GM04503 (cell line): Measurements from ENCODE around the gene LYG1.
"Not testable (repeated sequence)": the region's sequence is repeated elsewhere in the genome, so short reads cannot be mapped to it uniquely, and the experiment has no call there.

ENCODE experiments used
- DNase-seq: peaks from one replicate; pipeline ENCODE4 v3.0.0-alpha.2; 2012; ENCODE audit warnings: low read depth

The LYG1 gene

GRCh38 chr2:99301097-99301496 lies at the start of gene LYG1:
TSS of gene LYG1 (minus strand) at chr2:99301197. CDS start at chr2:99295670, 5,527 bp downstream.
- DNase-seq: not testable (repeated sequence)

GRCh38 chr2:99350194-99350593 lies 49.2 kb upstream of the LYG1 start:
- no peak for DNase-seq

DNA sequence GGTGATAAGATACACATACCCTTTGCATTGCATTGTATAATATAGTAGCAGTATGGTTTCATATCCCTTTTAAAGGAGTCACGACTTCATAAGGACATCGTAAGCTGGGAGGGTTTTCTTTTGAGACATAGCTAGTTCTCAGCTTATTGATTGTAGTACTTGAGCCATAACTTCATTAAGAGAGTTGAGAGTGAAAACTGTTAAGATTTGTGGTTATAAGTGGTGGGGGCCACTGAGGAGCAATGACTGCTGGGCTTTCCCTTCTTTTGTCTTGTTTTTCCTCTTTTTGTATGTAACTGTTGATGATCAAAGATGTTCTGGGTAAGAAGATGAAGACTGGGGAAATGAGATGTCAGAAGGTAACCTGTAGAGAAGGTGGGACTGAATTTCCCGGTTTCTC lies 47.2 kb upstream of the LYG1 start:
- DNase-seq: no peak

- DNase-seq: no peak
Observed at GRCh38 chr2:99346218-99346617, 45.2 kb upstream of the LYG1 start.

GRCh38 chr2:99345446-99345845 lies 44.4 kb upstream of the LYG1 start:
- not testable (repeated sequence) for DNase-seq

DNA sequence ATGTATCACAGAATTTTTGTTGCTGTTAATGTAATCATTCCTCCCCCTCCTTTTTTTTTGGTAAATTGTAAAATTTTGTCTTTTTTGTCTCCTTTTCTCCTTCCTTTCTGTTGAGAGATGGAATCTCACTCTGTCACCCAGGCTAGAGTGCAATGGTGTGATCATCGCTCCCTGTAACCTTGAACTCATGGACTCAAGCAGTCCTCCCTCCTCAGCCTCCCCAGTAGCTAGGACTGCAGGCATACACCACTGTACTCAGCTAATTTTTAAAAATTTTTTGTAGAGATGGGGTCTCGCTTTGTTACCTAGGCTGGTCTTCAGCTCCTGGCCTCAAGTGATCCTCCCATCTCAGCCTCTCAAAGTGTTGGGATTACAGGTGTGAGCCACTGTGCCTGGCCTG lies 41.5 kb upstream of the LYG1 start:
- DNase-seq: no peak

DNA sequence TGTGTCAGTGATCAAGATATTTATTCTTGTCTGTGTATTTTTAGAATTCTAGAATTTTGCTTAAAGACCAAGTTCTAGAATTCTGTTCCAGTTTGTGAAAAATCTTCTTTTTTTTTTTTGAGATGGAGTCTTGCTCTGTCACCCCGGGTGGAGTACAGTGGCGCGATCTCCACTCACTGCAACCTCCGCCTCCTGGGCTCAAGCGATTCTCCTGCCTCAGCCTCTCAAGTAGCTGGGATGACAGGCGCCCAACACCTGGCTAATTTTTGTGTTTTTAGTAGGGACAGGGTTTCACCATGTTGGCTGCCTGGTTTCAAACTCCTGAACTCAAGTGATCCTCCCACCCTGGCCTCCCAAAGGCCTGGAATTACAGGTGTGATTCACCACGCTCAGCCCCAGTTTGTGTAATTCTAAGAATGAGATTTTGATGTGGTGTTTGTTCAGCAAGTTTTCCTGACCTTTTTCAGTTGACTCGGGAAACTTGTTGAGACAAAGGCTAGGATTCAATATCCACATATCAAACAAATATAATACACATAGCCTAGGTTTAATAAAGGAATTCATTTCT lies 39.8 kb upstream of the LYG1 start:
- DNase-seq: no peak

GRCh38 chr2:99338029-99338585 lies 37.1 kb upstream of the LYG1 start:
- no peak for DNase-seq

GRCh38 chr2:99337113-99338028 lies 36.4 kb upstream of the LYG1 start, which contains the start of gene EIF5B:
TSS of gene EIF5B (plus strand) at chr2:99337389. CDS start at chr2:99337555, 166 bp downstream.
- peak; percentile 75 for DNase-seq

DNA sequence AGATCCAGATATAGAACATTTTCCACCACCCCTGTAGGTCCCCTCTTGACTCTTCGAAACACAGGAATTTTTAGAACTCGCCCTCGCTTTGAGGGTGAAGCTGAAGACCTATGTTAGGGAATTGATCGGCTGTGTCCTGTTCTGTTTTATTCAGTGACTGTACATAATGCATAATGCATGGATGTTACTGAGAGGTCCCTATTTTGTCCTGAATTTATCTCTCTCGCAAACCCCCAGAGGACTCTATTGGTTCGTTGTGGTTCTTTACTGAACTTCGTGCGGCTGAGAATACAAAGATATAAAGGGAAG lies 35.8 kb upstream of the LYG1 start:
- no peak for DNase-seq

- DNase-seq: peak; percentile 96
Observed at GRCh38 chr2:99335911-99336803, 35.2 kb upstream of the LYG1 start, which contains the start of gene TXNDC9. TSS of gene TXNDC9 (minus strand) at chr2:99336333. CDS start at chr2:99333210, 3,123 bp downstream.

GRCh38 chr2:99325384-99325783 lies 24.4 kb upstream of the LYG1 start:
- no peak for DNase-seq

DNA sequence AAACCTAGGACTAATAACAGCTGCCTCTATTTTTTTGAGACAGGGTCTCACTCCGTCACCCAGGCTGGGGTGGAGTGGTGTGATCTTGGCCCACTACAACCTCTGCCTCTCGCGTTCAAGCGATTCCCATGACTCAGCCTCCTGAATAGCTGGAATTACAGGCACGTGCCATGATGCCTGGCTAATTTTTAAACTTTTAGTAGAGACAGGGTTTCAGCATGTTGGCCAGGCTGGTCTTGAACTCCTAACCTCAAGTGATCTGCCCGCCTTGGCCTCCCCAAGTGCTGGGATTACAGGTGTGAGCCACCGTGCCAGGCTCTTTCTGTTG lies 16.8 kb upstream of the LYG1 start:
- not testable (repeated sequence) for DNase-seq

DNA sequence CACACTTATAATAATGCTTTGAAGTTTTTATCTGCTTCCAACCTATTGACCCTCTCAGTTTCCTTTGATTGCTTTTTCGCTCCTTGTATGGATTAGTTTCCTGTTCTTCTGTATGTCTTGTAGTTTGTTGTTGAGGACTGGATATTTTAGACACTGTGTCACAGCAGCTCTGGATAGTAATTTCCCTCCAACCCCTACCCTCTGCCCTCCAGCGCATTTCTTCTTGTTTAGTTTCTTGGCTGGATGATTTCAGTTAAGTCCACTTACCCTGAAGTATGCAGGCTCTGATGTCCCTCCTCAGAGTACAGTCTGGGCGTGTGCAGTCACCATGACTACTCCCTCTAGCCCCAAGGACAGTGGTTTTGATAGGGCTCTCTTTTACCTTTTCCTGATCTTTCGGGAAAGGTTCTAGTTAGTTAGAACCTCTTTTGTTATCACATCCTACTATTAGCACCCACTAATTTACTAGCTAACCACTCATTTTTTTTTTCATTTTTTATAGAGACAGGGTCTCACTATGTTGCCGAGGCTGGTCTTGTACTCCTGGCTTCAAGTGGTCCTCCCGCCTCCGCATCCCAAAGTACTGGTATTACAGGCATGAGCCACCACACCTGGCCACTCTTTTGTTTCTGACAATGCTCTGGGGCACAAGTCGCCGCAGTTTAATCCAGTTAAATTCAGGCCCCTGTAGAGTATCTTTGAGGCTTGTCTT lies 16.3 kb upstream of the LYG1 start:
- DNase-seq: no peak

DNA sequence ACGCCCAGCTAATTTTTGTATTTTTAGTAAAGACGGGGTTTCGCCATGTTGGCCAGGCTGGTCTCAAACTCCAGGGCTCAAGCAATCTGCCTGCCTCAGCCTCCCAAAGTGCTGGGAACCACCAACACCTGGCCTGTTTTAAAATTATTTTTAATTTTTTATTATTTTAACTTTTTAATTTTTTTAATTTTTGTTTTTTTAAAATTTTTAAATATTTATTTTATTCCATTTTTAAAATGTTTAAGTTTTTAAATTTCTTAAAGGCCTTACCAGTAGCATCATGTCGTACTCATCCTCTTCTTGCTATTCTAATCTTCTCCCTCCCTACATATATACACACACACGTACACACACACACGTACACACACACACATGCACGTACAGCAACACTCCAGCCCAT lies 1.4 kb downstream of the LYG1 start:
- no peak for DNase-seq

DNA sequence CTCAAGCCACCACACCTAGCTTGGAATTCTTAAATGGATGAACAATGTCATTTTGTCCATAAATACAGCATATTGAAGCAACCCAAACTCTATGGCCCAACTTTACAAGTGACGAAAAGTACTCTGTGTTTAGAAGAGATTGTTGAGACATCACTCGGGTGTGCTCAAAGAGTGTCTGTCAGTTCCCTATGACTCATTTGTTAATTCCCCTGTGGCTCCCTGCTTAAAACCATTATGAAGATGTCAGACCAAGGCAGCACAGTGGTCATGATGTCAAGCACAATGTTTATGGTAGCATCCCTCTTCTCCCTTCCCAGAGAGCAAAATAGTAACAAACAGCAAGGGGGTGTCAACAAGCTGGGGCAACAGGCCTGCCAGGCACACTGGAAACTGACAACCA lies 3.0 kb downstream of the LYG1 start:
- DNase-seq: peak; percentile 6

DNA sequence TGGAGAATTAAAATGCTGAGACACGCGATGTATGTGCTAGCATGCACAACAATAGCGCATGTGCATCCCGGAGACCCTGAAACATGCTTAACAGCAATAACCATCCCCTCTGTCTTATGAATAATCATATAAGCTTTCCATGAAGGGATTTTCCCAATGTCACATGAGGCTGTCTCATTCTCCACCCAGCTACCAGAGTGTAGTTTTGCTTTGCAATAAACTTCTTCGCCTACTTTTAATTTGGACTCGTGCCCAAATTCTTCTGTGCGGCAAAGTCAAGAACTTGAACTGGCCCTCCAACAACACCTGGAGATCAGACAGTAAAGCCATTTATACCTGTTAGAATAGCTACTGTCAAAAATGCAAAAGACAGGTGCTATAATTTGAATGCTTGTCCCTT lies 15.5 kb downstream of the LYG1 start:
- DNase-seq: no peak

- DNase-seq: no peak
Observed at GRCh38 chr2:99279969-99280695, 20.9 kb downstream of the LYG1 start.

DNA sequence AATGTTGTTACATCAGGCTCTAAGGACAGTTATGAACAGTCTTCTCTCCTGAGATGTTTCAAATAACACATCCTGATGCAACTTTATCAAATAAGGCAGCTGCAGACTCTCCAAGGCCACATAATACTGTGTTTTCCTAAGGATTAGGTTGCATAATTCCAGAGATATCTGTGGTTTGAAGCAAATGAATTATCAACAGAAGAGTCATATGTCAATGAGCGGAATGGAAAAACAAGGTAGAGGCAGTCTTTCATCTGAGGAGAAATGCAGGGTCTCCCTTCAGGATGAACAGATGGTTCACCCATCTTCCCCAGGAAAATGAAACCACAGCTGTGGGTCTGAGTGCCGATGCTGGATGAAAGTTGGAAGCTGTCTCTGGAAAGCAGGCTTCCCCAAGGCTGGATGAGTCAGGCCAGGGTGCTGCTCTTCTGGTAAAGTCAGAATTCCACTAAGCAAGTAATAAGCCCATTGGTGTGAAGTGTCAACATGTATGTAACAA lies 22.2 kb downstream of the LYG1 start:
- DNase-seq: peak; percentile 60

GRCh38 chr2:99278195-99278765 lies 22.7 kb downstream of the LYG1 start:
- not testable (repeated sequence) for DNase-seq
